Measurements from ENCODE around the gene LPP.

- TF ChIP-seq POLR2A (IDR thresholded peaks at IDR 0.05; ENCODE audit: low read depth, low read length) (no peak), POLR2AphosphoS5 (IDR thresholded peaks at IDR 0.05; ENCODE audit: low read depth, low read length) (no peak)
Observed at GRCh38 chr3:188687389-188687788, 533.4 kb downstream of the LPP start.
